Stimulated activated naive B cell treated with anti-CD40 and anti-IgM and Interleukin-4, amounts not matched to agents 10 μg/mL and 1 μg/mL and 100 μg/mL, for 72 hours (primary cell): Measurements from ENCODE around the gene ANXA2R.

ENCODE experiments used
- ATAC-seq, 2 donors: fragments of 150-1000 bp; cut with Tn5 transposase; replicated peaks; 2 replicates each; pipeline ENCODE4 v1.10.0; 2021; ENCODE audit warnings: moderate library complexity in 1 of 2
- DNase-seq: peaks from one replicate; pipeline ENCODE4 v3.0.0; 2021
- H3K27ac Mint-ChIP-seq: one replicate; pipeline ENCODE4 v1.8.0; 2022; ENCODE audit warnings: mild to moderate bottlenecking, mixed read lengths
- H3K27me3 Mint-ChIP-seq, 2 donors: one replicate each; pipeline ENCODE4 v1.8.0; 2022; ENCODE audit warnings: mixed read lengths in 2 of 2
- H3K36me3 Mint-ChIP-seq, 2 donors: one replicate each; pipeline ENCODE4 v1.8.0; 2022; ENCODE audit warnings: mixed read lengths in 2 of 2, mild to moderate bottlenecking in 1 of 2
- H3K4me1 Mint-ChIP-seq, 2 donors: one replicate each; pipeline ENCODE4 v1.8.0; 2022; ENCODE audit warnings: mixed read lengths in 2 of 2, mild to moderate bottlenecking in 1 of 2
- H3K4me3 Mint-ChIP-seq, 2 donors: one replicate each; pipeline ENCODE4 v1.8.0; 2022; ENCODE audit warnings: mild to moderate bottlenecking in 2 of 2, mixed read lengths in 2 of 2, moderate library complexity in 1 of 2
- H3K9me3 Mint-ChIP-seq, 2 donors: one replicate each; pipeline ENCODE4 v1.8.0; 2022; ENCODE audit warnings: mixed read lengths in 2 of 2, mild to moderate bottlenecking in 1 of 2

ANXA2R gene

DNA sequence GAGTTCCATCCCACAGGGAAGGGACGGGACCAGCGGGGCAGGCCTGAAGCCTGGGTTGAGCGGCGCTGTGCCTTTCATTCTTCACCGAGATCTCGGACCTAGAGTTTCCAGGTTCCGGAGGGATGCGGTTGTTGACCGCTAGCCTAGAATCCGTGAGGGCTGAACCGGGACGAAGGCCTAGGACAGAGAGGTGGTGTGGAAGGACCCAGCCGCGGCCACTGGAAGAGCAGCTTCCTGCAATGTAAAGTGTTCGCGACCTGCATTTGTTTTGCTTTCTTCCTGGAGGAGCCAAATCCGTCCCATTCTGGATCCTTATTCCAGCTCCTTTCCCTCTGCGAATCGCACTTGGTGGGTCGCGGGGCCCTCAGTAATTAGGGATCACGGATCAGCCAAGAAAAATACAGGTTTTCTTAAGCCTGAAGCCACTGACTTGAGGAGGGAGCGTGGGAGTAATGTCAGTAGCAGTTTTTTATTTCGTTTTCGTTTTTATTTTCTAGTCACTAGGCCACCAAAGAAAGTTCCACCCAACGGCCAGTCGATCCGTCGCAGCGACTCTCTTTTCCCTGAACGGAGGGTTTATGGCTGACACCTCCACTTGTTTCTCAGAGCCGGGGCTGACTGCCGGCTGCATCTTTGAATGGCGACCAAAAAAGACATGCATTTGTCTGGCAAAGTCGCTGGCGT lies 48.6 kb downstream of the ANXA2R start:
- Mint-ChIP-seq H3K27me3 (no peaks in the 10 kb centered on the region), H3K4me3 (peak overlapping the region; percentile 94 to 99), H3K9me3 (peaks cover 0 to 1% of the 10 kb centered on the region in 2 donors), H3K36me3 (peaks cover 7 to 15% of the 10 kb centered on the region in 2 donors), H3K27ac (peak overlapping the region; percentile 100), H3K4me1 (peaks cover 26 to 33% of the 10 kb centered on the region in 2 donors)
- DNase-seq (no peak), ATAC-seq (peak; percentile 16 to 26)

DNA sequence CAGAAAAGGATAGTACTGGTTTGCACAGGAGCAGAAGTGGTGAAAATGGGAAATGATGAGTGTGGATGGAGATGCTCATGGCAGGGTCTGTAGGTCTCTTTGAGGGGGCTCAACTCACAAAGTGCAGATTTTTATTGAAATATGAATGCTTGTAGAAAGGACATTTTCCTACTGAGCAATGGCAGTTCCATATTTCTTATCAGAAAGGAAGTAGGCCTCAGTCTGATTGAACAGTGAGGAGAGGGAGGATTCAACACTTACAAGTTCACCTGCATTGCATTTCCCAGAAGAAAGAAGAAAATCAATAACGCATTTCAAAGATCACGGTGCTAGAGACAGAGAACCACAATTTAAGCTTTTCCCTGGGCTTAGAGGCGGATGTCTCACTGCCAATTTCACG lies 49.2 kb downstream of the ANXA2R start:
- peaks cover 7 to 15% of the 10 kb centered on the region in 2 donors for H3K36me3 Mint-ChIP-seq
- peaks cover 0 to 1% of the 10 kb centered on the region in 2 donors for H3K9me3 Mint-ChIP-seq

More for the DNA sequence above, 49.2 kb downstream of the ANXA2R start:
- peaks cover 26 to 33% of the 10 kb centered on the region in 2 donors for H3K4me1 Mint-ChIP-seq
- DNase-seq (no peak), ATAC-seq (no peak)
- H3K27ac Mint-ChIP-seq = peak overlapping the region; percentile 100
- peak overlapping the region; percentile 94 to 99 for H3K4me3 Mint-ChIP-seq
- no peaks in the 10 kb centered on the region for H3K27me3 Mint-ChIP-seq
